Measurements from ENCODE around the gene GNB3. TPM values are rescaled to one million over a fixed set of nuclear protein-coding genes. Genes with fewer than 3 reads are reported as not detected.
A peak's percentile ranks its signal among the peaks of the same experiment; 100 is the strongest.

The GNB3 gene
- polyA plus RNA-seq, 4 donors: 3.1 to 12.0 (median 7.9) TPM

GRCh38 chr12:6823182-6824084, 17.3 kb upstream of the GNB3 start:
- DNase-seq (ENCODE audit: low read depth in 4 of 4, low spot score in 2 of 4): no peak

GRCh38 chr12:6824085-6824775, 16.5 kb upstream of the GNB3 start:
- DNase-seq (ENCODE audit: low read depth in 4 of 4, low spot score in 2 of 4): no peak

- no peak for DNase-seq (ENCODE audit: low read depth in 4 of 4, low spot score in 2 of 4)
Measured at GRCh38 chr12:6824901-6825381, 15.8 kb upstream of the GNB3 start.

GRCh38 chr12:6825398-6826124, 15.2 kb upstream of the GNB3 start:
- DNase-seq (ENCODE audit: low read depth in 4 of 4, low spot score in 2 of 4): peak in 3 of 4 donors; percentile 71 to 86 (median 79)

- DNase-seq (ENCODE audit: low read depth in 4 of 4, low spot score in 2 of 4): no peak
Measured at GRCh38 chr12:6826125-6826733, 14.5 kb upstream of the GNB3 start.

DNA sequence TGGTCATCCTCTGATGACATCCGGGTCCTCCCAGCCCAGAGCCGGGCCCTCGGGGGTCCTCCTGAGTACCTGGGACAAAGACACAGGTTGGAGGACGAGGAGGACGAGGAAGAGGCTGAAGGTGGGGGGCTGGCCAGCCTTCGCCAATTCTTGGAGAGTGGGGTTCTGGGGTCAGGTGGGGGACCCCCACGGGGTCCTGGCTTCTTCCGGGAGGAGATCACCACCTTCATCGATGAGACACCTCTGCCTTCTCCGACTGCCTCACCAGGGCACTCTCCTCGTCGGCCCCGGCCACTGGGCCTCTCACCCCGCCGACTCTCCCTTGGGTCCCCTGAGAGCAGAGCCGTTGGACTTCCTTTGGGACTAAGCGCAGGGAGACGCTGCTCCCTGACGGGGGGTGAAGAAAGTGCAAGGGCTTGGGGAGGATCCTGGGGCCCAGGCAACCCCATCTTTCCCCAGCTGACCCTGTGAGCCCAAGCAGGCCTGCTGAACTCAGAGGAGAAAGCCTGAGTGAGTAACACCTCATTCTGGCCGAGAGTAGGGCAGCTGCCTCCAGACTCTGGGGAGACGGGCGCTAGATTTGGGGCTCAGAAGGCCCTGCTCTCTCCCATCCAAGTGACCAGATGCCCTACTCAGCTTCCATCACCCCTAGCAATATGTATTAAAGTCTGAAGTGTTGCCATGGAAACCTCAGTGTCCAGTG, 13.8 kb upstream of the GNB3 start:
- no peak for DNase-seq (ENCODE audit: low read depth in 4 of 4, low spot score in 2 of 4)

- peak in 3 of 4 donors; percentile 66 to 81 (median 75) for DNase-seq (ENCODE audit: low read depth in 4 of 4, low spot score in 2 of 4)
Measured at GRCh38 chr12:6827437-6827911, 13.3 kb upstream of the GNB3 start.

GRCh38 chr12:6827982-6828780, 12.5 kb upstream of the GNB3 start, which contains the start of gene P3H3:
TSS of gene P3H3 (plus strand) at chr12:6828407. CDS start at chr12:6828441, 34 bp downstream.
- DNase-seq (ENCODE audit: low read depth in 4 of 4, low spot score in 2 of 4): no peak

DNA sequence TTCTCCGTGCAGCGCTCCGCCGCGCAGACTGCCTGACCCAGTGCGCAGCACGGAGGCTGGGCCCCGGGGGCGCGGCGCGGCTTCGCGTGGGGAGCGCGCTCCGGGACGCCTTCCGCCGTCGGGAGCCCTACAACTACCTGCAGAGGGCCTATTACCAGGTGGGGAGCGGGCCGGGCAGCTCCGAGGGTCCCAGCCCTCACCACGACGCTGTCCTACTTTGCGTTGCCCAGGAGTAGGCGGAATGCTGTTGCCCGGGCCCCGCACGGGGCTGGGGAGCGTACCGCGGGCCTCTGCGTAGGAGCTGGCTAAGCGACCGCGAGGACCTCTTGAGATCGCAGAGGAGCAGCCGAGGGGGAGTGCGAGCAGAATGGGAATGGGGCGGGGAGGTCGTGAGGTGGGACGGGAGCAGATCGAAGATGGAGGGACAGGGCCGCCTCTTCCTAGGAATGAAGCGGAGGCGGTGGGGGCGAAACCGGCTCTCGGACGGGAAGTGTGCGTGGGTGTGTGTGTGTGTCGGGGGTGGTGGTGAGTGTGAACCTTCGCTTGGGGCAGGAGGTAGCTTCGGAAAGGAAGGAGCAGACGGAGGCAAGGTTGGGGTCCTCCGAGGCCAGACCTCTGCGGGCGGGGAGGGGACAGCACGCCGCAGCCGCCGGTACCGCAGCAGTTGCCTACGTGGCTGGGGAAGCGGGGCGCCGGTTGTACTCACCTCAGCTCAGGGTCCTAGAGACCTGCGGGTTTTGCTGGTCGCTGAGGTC, 11.8 kb upstream of the GNB3 start:
- no peak for DNase-seq (ENCODE audit: low read depth in 4 of 4, low spot score in 2 of 4)

DNA sequence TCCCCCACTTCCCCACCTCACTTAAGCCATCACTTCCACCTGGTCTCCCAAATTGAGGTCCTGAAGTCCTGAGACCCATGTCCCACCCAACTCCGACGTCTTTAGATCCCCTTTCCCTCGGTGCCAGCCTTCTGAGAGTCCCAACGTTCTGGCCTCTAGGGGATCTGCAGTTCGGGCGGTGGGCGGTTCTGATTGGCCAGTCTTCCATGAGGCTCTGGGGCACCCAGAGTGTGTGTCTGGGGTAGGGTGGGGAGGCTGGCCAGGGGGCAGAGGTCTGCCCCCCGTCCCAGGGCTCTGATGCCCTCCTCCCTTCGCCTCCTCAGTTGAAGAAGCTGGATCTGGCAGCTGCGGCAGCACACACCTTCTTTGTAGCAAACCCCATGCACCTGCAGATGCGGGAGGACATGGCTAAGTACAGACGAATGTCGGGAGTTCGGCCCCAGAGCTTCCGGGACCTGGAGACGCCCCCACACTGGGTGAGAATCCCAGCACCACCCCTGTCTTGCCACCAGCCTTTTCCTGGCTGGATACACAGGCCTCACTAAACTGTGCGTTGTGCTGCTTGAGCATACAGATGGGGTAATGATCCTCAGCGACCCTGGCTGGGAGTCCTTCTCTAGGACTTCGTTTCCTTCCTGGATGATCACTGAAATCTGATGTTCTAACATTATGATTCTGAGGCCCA, 11.0 kb upstream of the GNB3 start:
- DNase-seq (ENCODE audit: low read depth in 4 of 4, low spot score in 2 of 4): no peak

DNA sequence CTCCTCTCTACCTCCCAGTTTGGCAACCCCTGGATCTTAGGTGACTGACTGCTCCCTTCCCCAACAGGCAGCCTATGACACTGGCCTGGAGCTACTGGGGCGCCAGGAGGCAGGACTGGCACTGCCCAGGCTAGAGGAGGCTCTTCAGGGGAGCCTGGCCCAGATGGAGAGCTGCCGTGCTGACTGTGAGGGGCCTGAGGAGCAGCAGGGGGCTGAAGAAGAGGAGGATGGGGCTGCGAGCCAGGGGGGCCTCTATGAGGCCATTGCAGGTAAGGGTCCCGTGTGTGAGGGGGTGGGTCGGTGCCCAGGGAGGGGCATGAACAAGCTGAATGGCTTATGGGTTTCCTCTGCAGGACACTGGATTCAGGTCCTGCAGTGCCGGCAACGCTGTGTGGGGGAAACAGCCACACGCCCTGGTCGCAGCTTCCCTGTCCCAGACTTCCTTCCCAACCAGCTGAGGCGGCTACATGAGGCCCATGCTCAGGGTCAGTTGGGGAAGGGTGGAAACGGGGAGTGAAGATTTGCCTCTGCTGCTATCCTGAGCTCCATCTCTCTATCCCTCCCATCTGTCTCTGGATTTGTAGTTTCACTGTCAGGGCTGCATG, 10.3 kb upstream of the GNB3 start:
- DNase-seq (ENCODE audit: low read depth in 4 of 4, low spot score in 2 of 4): no peak

GRCh38 chr12:6830999-6831398, 9.7 kb upstream of the GNB3 start:
- no peak for DNase-seq (ENCODE audit: low read depth in 4 of 4, low spot score in 2 of 4)

GRCh38 chr12:6831450-6831995, 9.2 kb upstream of the GNB3 start:
- no peak for DNase-seq (ENCODE audit: low read depth in 4 of 4, low spot score in 2 of 4)

DNA sequence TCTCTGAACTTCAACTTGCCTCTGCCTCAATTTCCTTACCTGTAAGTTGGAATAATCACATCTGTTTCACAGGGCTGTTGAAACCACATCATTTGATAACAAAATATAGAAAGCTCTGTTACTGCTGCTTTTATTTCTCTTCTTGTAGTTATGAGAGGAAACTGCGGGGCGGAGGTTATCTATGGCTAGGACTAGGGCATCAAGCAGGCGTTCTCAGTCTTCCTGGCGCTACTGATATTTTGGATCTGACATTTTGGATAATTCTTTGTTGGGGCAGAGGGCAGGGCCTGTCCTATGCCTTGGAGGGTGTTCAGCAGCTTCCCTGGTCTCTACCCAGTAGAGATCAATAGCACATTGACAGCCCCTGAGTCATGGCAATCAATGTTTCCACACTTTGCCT, 8.6 kb upstream of the GNB3 start:
- DNase-seq (ENCODE audit: low read depth in 4 of 4, low spot score in 2 of 4): no peak

GRCh38 chr12:6833189-6833890, 7.4 kb upstream of the GNB3 start:
- no peak for DNase-seq (ENCODE audit: low read depth in 4 of 4, low spot score in 2 of 4)

GRCh38 chr12:6834254-6834653, 6.5 kb upstream of the GNB3 start:
- no peak for DNase-seq (ENCODE audit: low read depth in 4 of 4, low spot score in 2 of 4)
